ENCODE measurements around the gene CNEP1R1. TPM values are rescaled to one million over a fixed set of nuclear protein-coding genes. Genes with fewer than 3 reads are reported as not detected.

Gene CNEP1R1, protein sequence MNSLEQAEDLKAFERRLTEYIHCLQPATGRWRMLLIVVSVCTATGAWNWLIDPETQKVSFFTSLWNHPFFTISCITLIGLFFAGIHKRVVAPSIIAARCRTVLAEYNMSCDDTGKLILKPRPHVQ
- 27.1 TPM for total RNA-seq

DNA sequence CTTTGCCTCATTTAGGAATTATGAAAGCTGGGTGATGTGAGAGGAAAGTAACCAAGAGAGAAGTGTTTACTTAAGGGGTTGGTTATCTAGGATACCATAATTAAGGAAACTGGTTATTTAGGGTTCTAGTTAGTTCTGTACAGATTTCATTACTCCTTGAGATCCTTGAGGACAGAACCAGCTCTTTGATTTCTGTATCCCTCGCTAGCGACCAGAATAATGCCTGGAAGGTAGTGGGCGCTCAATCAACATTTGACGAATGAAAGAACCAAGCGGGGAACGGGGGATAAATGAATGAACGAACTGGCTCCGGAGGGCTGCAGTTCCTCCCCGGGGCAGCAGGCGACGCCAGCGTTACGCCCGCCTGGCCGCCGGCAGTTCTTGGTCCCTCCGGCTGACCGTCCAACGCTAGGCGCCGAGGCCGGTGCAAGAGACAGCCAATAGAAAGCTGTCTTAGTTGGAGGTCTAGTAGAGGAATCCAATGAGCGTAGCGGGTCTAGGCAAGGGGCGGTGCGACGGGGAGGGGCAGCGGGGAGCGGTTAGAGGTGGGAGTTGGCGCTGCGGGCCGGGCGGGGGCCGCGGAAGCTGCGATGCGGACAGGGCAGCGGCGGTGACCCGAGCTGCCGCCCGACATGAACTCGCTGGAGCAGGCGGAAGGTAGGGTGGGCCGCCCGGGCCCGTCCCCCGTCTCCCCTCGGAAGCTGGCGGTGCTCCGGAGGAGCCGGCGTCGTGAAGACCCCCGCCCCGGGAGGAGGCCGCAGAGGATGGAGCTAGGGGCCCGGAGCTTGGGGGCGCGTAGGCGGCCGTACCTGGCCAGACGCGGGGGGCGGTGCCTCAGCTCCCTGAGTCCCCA is at the start of gene CNEP1R1:
CNEP1R1 (plus strand) TSS at position 542 of the 853 bp plus-strand sequence; CDS start at position 633, 91 bp downstream.

DNA sequence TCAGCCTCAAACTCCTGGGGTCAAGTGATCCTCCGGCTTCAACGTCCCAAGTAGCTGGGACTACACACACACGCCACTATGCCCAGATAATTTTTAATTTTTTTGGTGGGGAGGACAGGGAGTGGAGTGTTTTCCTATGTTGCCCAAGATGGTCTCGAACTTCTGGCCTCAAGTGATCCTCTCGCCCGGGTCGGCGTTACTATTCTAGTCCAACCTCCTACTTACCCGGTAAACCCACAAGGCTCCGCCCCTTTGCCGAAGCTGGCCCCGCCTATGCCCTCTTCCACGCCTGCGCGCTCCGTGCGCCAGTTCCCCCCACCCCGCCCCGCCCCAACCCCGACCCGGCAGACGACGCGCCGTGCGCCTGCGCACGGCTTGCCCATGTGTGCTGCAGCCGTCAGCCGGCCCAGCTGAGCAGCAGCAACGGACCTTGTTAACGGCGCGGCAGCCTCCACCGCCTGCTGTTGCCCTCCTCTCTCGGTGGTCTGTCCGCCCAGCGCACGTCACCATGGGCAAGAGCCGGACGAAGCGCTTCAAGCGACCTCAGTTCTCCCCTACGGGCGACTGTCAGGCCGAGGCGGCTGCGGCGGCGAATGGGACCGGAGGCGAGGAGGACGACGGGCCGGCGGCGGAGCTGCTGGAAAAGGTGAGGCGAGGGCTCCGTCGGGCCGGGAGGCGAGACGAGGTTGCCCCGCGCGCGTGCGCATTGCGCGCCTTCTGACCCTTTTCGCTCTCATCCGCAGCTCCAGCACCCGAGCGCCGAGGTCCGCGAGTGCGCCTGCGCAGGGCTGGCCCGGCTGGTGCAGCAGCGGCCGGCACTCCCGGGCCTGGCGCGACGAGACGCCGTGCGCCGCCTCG is 40.8 kb downstream of the CNEP1R1 start, which contains the start of gene HEATR3:
HEATR3 (plus strand) TSS at position 347 of the 858 bp plus-strand sequence; CDS start at position 509, 162 bp downstream.

Small RNAs within 50 kb of the gene (small RNA-seq; reads per million reads assigned to genes)
- gene RF00017 (ENCODE audit: low replicate concordance): not detected

Other genes with a start within 250 kb of the CNEP1R1 start
- gene ZNF423, start 169.1 kb upstream of the CNEP1R1 start, total RNA-seq: 31.5 TPM
- gene HEATR3, start 40.7 kb downstream of the CNEP1R1 start, total RNA-seq: 25.6 TPM
- gene TENT4B, start 128.1 kb downstream of the CNEP1R1 start, total RNA-seq: 12.1 TPM
- 21.2 TPM for gene ADCY7, start 241.3 kb downstream of the CNEP1R1 start, total RNA-seq

Data from metanephros (tissue), 2 donors.